H9 (cell line): ENCODE measurements around the gene BCAS3. TPM values are rescaled to one million over a fixed set of nuclear protein-coding genes. Genes with fewer than 3 reads are reported as not detected.

Source experiments
- DNase-seq: peaks from one replicate; pipeline ENCODE4 v3.0.0-alpha.2; 2017
- H2AFZ ChIP-seq: one replicate; pipeline ENCODE4 v1.6.1; 2013; ENCODE audit warnings: mild to moderate bottlenecking, low read length, control low read depth, moderate library complexity
- H2AK5ac ChIP-seq: 2 replicates; pipeline ENCODE4 v1.6.1; 2013; ENCODE audit warnings: low read length, control low read depth, mixed read lengths; ENCODE audit not compliant: insufficient read length
- H2BK120ac ChIP-seq: one replicate; pipeline ENCODE4 v1.6.1; 2013; ENCODE audit warnings: low read depth, mild to moderate bottlenecking, low read length, control low read depth, inconsistent platforms; ENCODE audit not compliant: poor library complexity, severe bottlenecking
- H2BK12ac ChIP-seq: 2 replicates; pipeline ENCODE4 v1.6.1; 2013; ENCODE audit warnings: low read length, control low read depth, mixed read lengths, low read depth; ENCODE audit not compliant: insufficient read length
- H2BK15ac ChIP-seq: 2 replicates; pipeline ENCODE4 v1.6.1; 2013; ENCODE audit warnings: low read depth, low read length, control low read depth
- H2BK20ac ChIP-seq: one replicate; pipeline ENCODE4 v1.6.1; 2013; ENCODE audit warnings: low read depth, mild to moderate bottlenecking, low read length, control low read depth, inconsistent platforms; ENCODE audit not compliant: poor library complexity, severe bottlenecking
- H2BK5ac ChIP-seq: 2 replicates; pipeline ENCODE4 v1.6.1; 2013; ENCODE audit warnings: low read length, control low read depth, mixed read lengths; ENCODE audit not compliant: insufficient read length
- H3K14ac ChIP-seq: 2 replicates; pipeline ENCODE4 v1.6.1; 2013; ENCODE audit warnings: low read length, control low read depth; ENCODE audit not compliant: insufficient read depth
- H3K18ac ChIP-seq: 2 replicates; pipeline ENCODE4 v1.6.1; 2013; ENCODE audit warnings: low read depth, mild to moderate bottlenecking, mixed read lengths, low read length, control low read depth; ENCODE audit not compliant: insufficient read length
- H3K23ac ChIP-seq: 2 replicates; pipeline ENCODE4 v1.6.1; 2013; ENCODE audit warnings: low read length, control low read depth, mixed read lengths, low read depth; ENCODE audit not compliant: insufficient read length
- H3K23me2 ChIP-seq: 2 replicates; pipeline ENCODE4 v1.6.1; 2013; ENCODE audit warnings: low read depth, mild to moderate bottlenecking, mixed read lengths, low read length, control low read depth; ENCODE audit not compliant: insufficient read length, poor library complexity, severe bottlenecking
- H3K27ac ChIP-seq: 2 replicates; pipeline ENCODE4 v1.5.1; 2013; ENCODE audit warnings: low read length, control low read depth, mixed read lengths, low read depth; ENCODE audit not compliant: insufficient read length
- H3K27me3 ChIP-seq: 2 replicates; pipeline ENCODE4 v1.6.1; 2013; ENCODE audit warnings: low read length, control low read depth, inconsistent platforms; ENCODE audit not compliant: insufficient read depth
- H3K4ac ChIP-seq: 2 replicates; pipeline ENCODE4 v1.6.1; 2013; ENCODE audit warnings: low read depth, mild to moderate bottlenecking, control low read depth, inconsistent platforms, low read length, moderate library complexity
- H3K4me1 ChIP-seq: 2 replicates; pipeline ENCODE4 v1.6.1; 2013; ENCODE audit warnings: low read length, control low read depth, inconsistent platforms; ENCODE audit not compliant: insufficient read depth
- H3K4me2 ChIP-seq: 2 replicates; pipeline ENCODE4 v1.6.1; 2013; ENCODE audit warnings: low read length, control low read depth, mixed read lengths; ENCODE audit not compliant: insufficient read length, insufficient read depth
- H3K56ac ChIP-seq: 2 replicates; pipeline ENCODE4 v1.6.1; 2013; ENCODE audit warnings: low read depth, mild to moderate bottlenecking, mixed read lengths, low read length, control low read depth; ENCODE audit not compliant: insufficient read length
- H3K79me1 ChIP-seq: 2 replicates; pipeline ENCODE4 v1.6.1; 2013; ENCODE audit warnings: low read depth, mild to moderate bottlenecking, moderate library complexity, low read length, control low read depth, inconsistent platforms; ENCODE audit not compliant: insufficient read depth, poor library complexity, severe bottlenecking
- H3K79me2 ChIP-seq: 2 replicates; pipeline ENCODE4 v1.6.1; 2013; ENCODE audit warnings: low read length, control low read depth, inconsistent platforms; ENCODE audit not compliant: insufficient read depth
- H3K9ac ChIP-seq: 2 replicates; pipeline ENCODE4 v1.6.1; 2013; ENCODE audit warnings: low read length, control low read depth, mixed read lengths; ENCODE audit not compliant: insufficient read length; ENCODE audit errors: extremely low read depth
- H3K9me3 ChIP-seq: one replicate; pipeline ENCODE4 v1.6.1; 2013; ENCODE audit warnings: low read depth, low read length, inconsistent platforms; ENCODE audit not compliant: control insufficient read depth
- H3T11ph ChIP-seq: one replicate; pipeline ENCODE4 v1.6.1; 2013; ENCODE audit warnings: mild to moderate bottlenecking, low read length, control low read depth, inconsistent platforms
- H4K20me1 ChIP-seq: one replicate; pipeline ENCODE4 v1.6.1; 2013; ENCODE audit not compliant: control insufficient read depth, insufficient read length, insufficient read depth
- H4K5ac ChIP-seq: 2 replicates; pipeline ENCODE4 v1.6.1; 2013; ENCODE audit warnings: low read depth, mild to moderate bottlenecking, mixed read lengths, low read length, control low read depth; ENCODE audit not compliant: insufficient read length
- H4K8ac ChIP-seq: replicated peaks from 2 replicates; pipeline ENCODE4 v1.6.1; 2013; ENCODE audit warnings: low read length, control low read depth, mixed read lengths, low read depth; ENCODE audit not compliant: insufficient read length
- H4K91ac ChIP-seq: 2 replicates; pipeline ENCODE4 v1.6.1; 2013; ENCODE audit warnings: low read depth, mild to moderate bottlenecking, moderate library complexity, mixed read lengths, low read length, control low read depth; ENCODE audit not compliant: insufficient read length
- H3K27ac Mint-ChIP-seq, 3 experiments: 2 replicates in 2 of 3; 3 replicates in 1 of 3; pipeline ENCODE4 v1.8.0; 2020 to 2021; ENCODE audit warnings: mixed read lengths in 3 of 3, mild to moderate bottlenecking in 1 of 3, moderate library complexity in 1 of 3
- H3K27me3 Mint-ChIP-seq: 2 replicates; pipeline ENCODE4 v1.8.0; 2021; ENCODE audit warnings: low read depth, mild to moderate bottlenecking, moderate library complexity, mixed read lengths
- H3K36me3 Mint-ChIP-seq, 3 experiments: 2 replicates in 2 of 3; 3 replicates in 1 of 3; pipeline ENCODE4 v1.8.0; 2020 to 2021; ENCODE audit warnings: low read depth in 3 of 3, mixed read lengths in 3 of 3; ENCODE audit not compliant: insufficient read depth in 1 of 3
- H3K4me1 Mint-ChIP-seq, 2 experiments: 2 replicates each; pipeline ENCODE4 v1.8.0; 2020; ENCODE audit warnings: mixed read lengths in 2 of 2
- H3K4me3 Mint-ChIP-seq, 2 experiments: 2 replicates in 1 of 2; 3 replicates in 1 of 2; pipeline ENCODE4 v1.8.0; 2020 to 2021; ENCODE audit warnings: mild to moderate bottlenecking in 2 of 2, mixed read lengths in 2 of 2, moderate library complexity in 1 of 2
- H3K9me3 Mint-ChIP-seq, 2 experiments: 2 replicates in 1 of 2; 3 replicates in 1 of 2; pipeline ENCODE4 v1.8.0; 2020; ENCODE audit warnings: mild to moderate bottlenecking in 2 of 2, mixed read lengths in 2 of 2, moderate library complexity in 1 of 2
- WGBS: extraction: QIAGEN DNeasy Blood & Tissue Kit; methylation state at CpG from one replicate; pipeline ENCODE4 v1.1.7; 2013; ENCODE audit warnings: missing lambda C conversion rate, low lambda C conversion rate, mixed read lengths; ENCODE audit not compliant: insufficient read length; ENCODE audit errors: extremely low coverage; 5-methylcytosine and 5-hydroxymethylcytosine counted together
- total RNA-seq: library from RNA; stranded (reverse); gene quantifications from 2 replicates; pipeline ENCODE4 v1.2.1, GENCODE V29; 2021
- TF ChIP-seq, protein P1 (sequence below): fragments of 200-600 bp; sonication (generic); conservative IDR thresholded peaks from 3 replicates; pipeline ENCODE4 v1.8.0; 2021; ENCODE audit warnings: antibody characterized with exemption, mild to moderate bottlenecking

BCAS3 gene
- total RNA-seq, 1 experiment from 2014 or later = 22.4 TPM

DNA sequence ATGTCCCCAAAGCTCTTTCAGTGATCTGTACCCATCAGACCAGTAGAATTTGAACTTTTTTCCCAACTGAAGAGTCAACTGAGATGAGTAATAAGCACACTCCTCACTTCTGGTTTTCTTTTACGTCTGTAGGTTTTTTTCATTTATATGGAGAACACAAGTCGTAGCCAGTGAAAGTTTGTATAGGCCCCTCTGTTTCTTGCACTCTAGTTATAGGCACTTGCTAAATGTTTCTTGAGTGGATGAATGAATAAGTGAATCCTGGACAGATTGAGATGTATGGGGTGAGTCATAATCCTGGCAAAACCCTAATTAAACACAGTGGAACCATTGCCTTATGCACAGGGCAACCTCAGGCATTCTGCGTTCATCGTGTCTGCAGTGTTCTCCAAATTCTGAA is 528.3 kb downstream of the BCAS3 start:
- no peak overlapping the region for H3K4ac ChIP-seq
- H3K9me3 ChIP-seq = no peaks in the 10 kb centered on the region
- TF ChIP-seq, protein P1, sequence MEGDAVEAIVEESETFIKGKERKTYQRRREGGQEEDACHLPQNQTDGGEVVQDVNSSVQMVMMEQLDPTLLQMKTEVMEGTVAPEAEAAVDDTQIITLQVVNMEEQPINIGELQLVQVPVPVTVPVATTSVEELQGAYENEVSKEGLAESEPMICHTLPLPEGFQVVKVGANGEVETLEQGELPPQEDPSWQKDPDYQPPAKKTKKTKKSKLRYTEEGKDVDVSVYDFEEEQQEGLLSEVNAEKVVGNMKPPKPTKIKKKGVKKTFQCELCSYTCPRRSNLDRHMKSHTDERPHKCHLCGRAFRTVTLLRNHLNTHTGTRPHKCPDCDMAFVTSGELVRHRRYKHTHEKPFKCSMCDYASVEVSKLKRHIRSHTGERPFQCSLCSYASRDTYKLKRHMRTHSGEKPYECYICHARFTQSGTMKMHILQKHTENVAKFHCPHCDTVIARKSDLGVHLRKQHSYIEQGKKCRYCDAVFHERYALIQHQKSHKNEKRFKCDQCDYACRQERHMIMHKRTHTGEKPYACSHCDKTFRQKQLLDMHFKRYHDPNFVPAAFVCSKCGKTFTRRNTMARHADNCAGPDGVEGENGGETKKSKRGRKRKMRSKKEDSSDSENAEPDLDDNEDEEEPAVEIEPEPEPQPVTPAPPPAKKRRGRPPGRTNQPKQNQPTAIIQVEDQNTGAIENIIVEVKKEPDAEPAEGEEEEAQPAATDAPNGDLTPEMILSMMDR = no peak
- no peak overlapping the region for H2BK15ac ChIP-seq
- H2BK5ac ChIP-seq = no peak overlapping the region
- no peak overlapping the region for H3K27ac ChIP-seq
- H2AFZ ChIP-seq = no peak overlapping the region
- no peaks in the 10 kb centered on the region for H3K79me1 ChIP-seq
- no peak overlapping the region for H2BK12ac ChIP-seq
- H3K23ac ChIP-seq = no peak overlapping the region
- H2BK120ac ChIP-seq = no peak overlapping the region
- peaks cover 23 to 26% of the 10 kb centered on the region in 2 experiments for H3K4me1 Mint-ChIP-seq
- H3K27me3 ChIP-seq = no peaks in the 10 kb centered on the region
- H3K79me2 ChIP-seq = no peaks in the 10 kb centered on the region
- H4K8ac ChIP-seq = no peak overlapping the region
- H3K4me3 Mint-ChIP-seq = no peak overlapping the region
- no peak overlapping the region for H3K18ac ChIP-seq
- H3K36me3 Mint-ChIP-seq = no peaks in the 10 kb centered on the region
- no peak overlapping the region; a peak in 1 of 7 replicates for H3K27ac Mint-ChIP-seq
- no peak overlapping the region for H3K4me2 ChIP-seq
- no CpG with 5 or more reads among the region's 4 CpGs for WGBS
- H4K91ac ChIP-seq = no peak overlapping the region
- H3K23me2 ChIP-seq = no peaks in the 10 kb centered on the region
- H3T11ph ChIP-seq = no peak overlapping the region
- H3K4me1 ChIP-seq = no peaks in the 10 kb centered on the region
- DNase-seq = no peak
- H4K20me1 ChIP-seq = no peaks in the 10 kb centered on the region
- H3K9ac ChIP-seq = no peak overlapping the region
- H3K14ac ChIP-seq = no peak overlapping the region
- no peaks in the 10 kb centered on the region for H3K9me3 Mint-ChIP-seq
- no peak overlapping the region for H4K5ac ChIP-seq
- H3K27me3 Mint-ChIP-seq = no peaks in the 10 kb centered on the region
- no peak overlapping the region for H3K56ac ChIP-seq
- H2AK5ac ChIP-seq = no peak overlapping the region
- no peak overlapping the region for H2BK20ac ChIP-seq
